A549 (cell line): ENCODE results near the gene STRADB. TPM values are rescaled to one million over a fixed set of nuclear protein-coding genes. Genes with fewer than 3 reads are reported as not detected.

Experiments
- ATAC-seq, 2 experiments: fragments of 200-7000 bp in 1 of 2; fragments of >200 bp in 1 of 2; cut with Nextera tagmentation in 1 of 2; cut with Tn5 transposase in 1 of 2; 3 replicates each; pipeline versions ENCODE4 v1.8.0 to v1.9.1; 2018 to 2020; ENCODE audit warnings: mild to moderate bottlenecking in 1 of 2, moderate library complexity in 1 of 2
- CTCF ChIA-PET: fragments of 300-600 bp; sonication (Branson Sonifier 250); formaldehyde crosslinking; extraction: SDS; loops from one replicate; lab custom pipeline; 2021; ENCODE audit warnings: antibody characterized with exemption, inconsistent platforms; lab: Yijun Ruan, JAX
- POLR2A ChIA-PET: fragments of 350-600 bp; formaldehyde crosslinking; extraction: SDS; loops from one replicate; lab custom pipeline; 2021; ENCODE audit warnings: antibody characterized with exemption, inconsistent platforms; lab: Yijun Ruan, JAX
- DNase-seq, 2 experiments: peaks; one replicate each; pipeline versions ENCODE4 v3.0.0 to v3.0.0-alpha.2; 2011 to 2016; ENCODE audit warnings: low read depth in 1 of 2, low spot score in 1 of 2
- FAIRE-seq: peaks from 2 replicates; lab custom pipeline; 2011; peaks lifted over from hg19 to GRCh38; lab: Jason Lieb, UNC
- H3K27ac ChIP-seq, 2 experiments: fragments of >200 bp; sonication (Bioruptor Twin); formaldehyde crosslinking; 3 replicates each; pipeline ENCODE4 v1.5.1; 2016 to 2017
- H3K4me1 ChIP-seq: fragments of >200 bp; sonication (Bioruptor Twin); formaldehyde crosslinking; 3 replicates; pipeline ENCODE4 v1.6.1; 2016
- H3K4me2 ChIP-seq: fragments of >200 bp; sonication (Bioruptor Twin); formaldehyde crosslinking; 3 replicates; pipeline ENCODE4 v1.6.1; 2016
- H3K4me3 ChIP-seq: fragments of >200 bp; sonication (Bioruptor Twin); formaldehyde crosslinking; 3 replicates; pipeline ENCODE4 v1.5.1; 2016
- H3K9me3 ChIP-seq: fragments of >200 bp; sonication (Bioruptor Twin); formaldehyde crosslinking; 3 replicates; pipeline ENCODE4 v1.6.1; 2016
- ATOH8 ChIP-seq: fragments of 250-450 bp; sonication (Bioruptor Pico); IDR thresholded peaks from 2 replicates; pipeline ENCODE4 v1.5.0; 2020; ENCODE audit warnings: low read depth, mild to moderate bottlenecking, moderate library complexity
- BHLHE40 ChIP-seq: IDR thresholded peaks from 2 replicates; pipeline ENCODE4 v1.6.1; 2012; ENCODE audit warnings: low read depth, low read length, inconsistent platforms
- CBX2 ChIP-seq: fragments of 200-600 bp; sonication (generic); IDR thresholded peaks from 2 replicates; pipeline ENCODE4 v1.6.1; 2016; ENCODE audit warnings: low read depth, mild to moderate bottlenecking, borderline replicate concordance
- CBX8 ChIP-seq: fragments of 200-600 bp; sonication (generic); IDR thresholded peaks from 2 replicates; pipeline ENCODE4 v1.6.1; 2016
- CEBPB ChIP-seq, 2 experiments: fragments of >200 bp in 1 of 2; sonication (Bioruptor Twin) in 1 of 2; formaldehyde crosslinking in 1 of 2; IDR thresholded peaks; 2 replicates each; pipeline ENCODE4 v1.6.1; 2012 to 2016
- CHD2 ChIP-seq: fragments of 150-350 bp; IDR thresholded peaks from 2 replicates; pipeline ENCODE4 v1.6.1; 2014; ENCODE audit warnings: low read length; ENCODE audit not compliant: partially characterized antibody
- CHD4 ChIP-seq: fragments of 200-600 bp; sonication (generic); IDR thresholded peaks from 2 replicates; pipeline ENCODE4 v1.6.1; 2016; ENCODE audit warnings: antibody characterized with exemption, mild to moderate bottlenecking, borderline replicate concordance
- E2F6 ChIP-seq: IDR thresholded peaks from 2 replicates; pipeline ENCODE4 v1.6.1; 2012; ENCODE audit warnings: low read depth, borderline replicate concordance
- EHF ChIP-seq: fragments of 250-450 bp; sonication (Bioruptor Pico); IDR thresholded peaks from 2 replicates; pipeline ENCODE4 v1.5.0; 2020; ENCODE audit warnings: mild to moderate bottlenecking
- EHMT2 ChIP-seq: fragments of 200-600 bp; sonication (generic); IDR thresholded peaks from 2 replicates; pipeline ENCODE4 v1.6.1; 2016; ENCODE audit warnings: antibody characterized with exemption, low read depth, mild to moderate bottlenecking, moderate library complexity
- ELK1 ChIP-seq: fragments of 150-350 bp; IDR thresholded peaks from 2 replicates; pipeline ENCODE4 v1.6.1; 2014; ENCODE audit warnings: low read depth, mild to moderate bottlenecking, low read length
- EP300 ChIP-seq, 2 experiments: fragments of >200 bp; sonication (Bioruptor Twin); formaldehyde crosslinking; IDR thresholded peaks; 2 replicates in 1 of 2; 3 replicates in 1 of 2; pipeline ENCODE4 v1.6.1; 2016 to 2017
- ESRRA ChIP-seq: fragments of 150-350 bp; IDR thresholded peaks from 2 replicates; pipeline ENCODE4 v1.6.1; 2014; ENCODE audit warnings: mild to moderate bottlenecking, low read length, borderline replicate concordance
- FOXS1 ChIP-seq: fragments of 250-450 bp; sonication (Bioruptor Pico); IDR thresholded peaks from 2 replicates; pipeline ENCODE4 v1.5.0; 2020; ENCODE audit warnings: mild to moderate bottlenecking, moderate library complexity
- GATA3 ChIP-seq: IDR thresholded peaks from 2 replicates; pipeline ENCODE4 v1.6.1; 2012; ENCODE audit warnings: borderline replicate concordance
- HOXB13 ChIP-seq: fragments of 250-450 bp; sonication (Bioruptor Pico); IDR thresholded peaks from 2 replicates; pipeline ENCODE4 v1.5.0; 2020; ENCODE audit warnings: low read depth, mild to moderate bottlenecking, moderate library complexity
- JUN ChIP-seq, 2 experiments: fragments of >200 bp; sonication (Bioruptor Twin); formaldehyde crosslinking; IDR thresholded peaks; 2 replicates in 1 of 2; 3 replicates in 1 of 2; pipeline ENCODE4 v1.6.1; 2016 to 2017
- JUNB ChIP-seq: fragments of >200 bp; sonication (Bioruptor Twin); formaldehyde crosslinking; IDR thresholded peaks from 2 replicates; pipeline ENCODE4 v1.6.1; 2016
- PBX3 ChIP-seq: IDR thresholded peaks from 2 replicates; pipeline ENCODE4 v1.6.1; 2012
- RCOR1 ChIP-seq: fragments of 150-350 bp; IDR thresholded peaks from 2 replicates; pipeline ENCODE4 v1.6.1; 2014; ENCODE audit warnings: antibody characterized with exemption, low read length, low read depth
- SMC3 ChIP-seq: fragments of >200 bp; sonication (Bioruptor Twin); formaldehyde crosslinking; IDR thresholded peaks from 3 replicates; pipeline ENCODE4 v1.6.1; 2018; ENCODE audit warnings: inconsistent platforms
- TFCP2L1 ChIP-seq: fragments of 250-450 bp; sonication (Bioruptor Pico); IDR thresholded peaks from 2 replicates; pipeline ENCODE4 v1.5.0; 2021; ENCODE audit warnings: mild to moderate bottlenecking
- TP53 ChIP-seq: fragments of 250-450 bp; sonication (Bioruptor Pico); IDR thresholded peaks from 2 replicates; pipeline ENCODE4 v1.5.0; 2021; ENCODE audit warnings: mild to moderate bottlenecking, moderate library complexity
- ZFP36 ChIP-seq: fragments of 450-650 bp; IDR thresholded peaks from 2 replicates; pipeline ENCODE4 v1.6.1; 2014; ENCODE audit warnings: borderline replicate concordance; ENCODE audit not compliant: partially characterized antibody
- WGBS: methylation state at CpG from one replicate; pipeline ENCODE4 v1.1.6; 2017; ENCODE audit errors: missing lambda C conversion rate; 5-methylcytosine and 5-hydroxymethylcytosine counted together
- polyA plus RNA-seq, 4 experiments: library from polyadenylated mRNA; depleted of rRNA in 3 of 4; stranded (reverse); fragments of >200 nt; fragmentation: RNase III in 1 of 4; extraction: RNeasy Plus Mini Kit Qiagen cat#74134 plus additional on column Dnase treatment in 1 of 4; gene quantifications; 2 replicates in 3 of 4; 3 replicates in 1 of 4; pipeline ENCODE4 v1.2.3, GENCODE V29; 2011 to 2017

The STRADB gene
- polyA plus RNA-seq, 2 of the 4 experiments (the other 2 are of a cell fraction), result 24.0 to 29.0 TPM

GRCh38 chr2:201447086-201447485 lies 4.5 kb upstream of the STRADB start:
- no peak overlapping the region for H3K27ac ChIP-seq
- ATAC-seq, result no peak
- DNase-seq, result no peak
- no peak overlapping the region for H3K4me3 ChIP-seq
- H3K4me2 ChIP-seq, result no peak overlapping the region
- TF ChIP-seq ZFP36 (no peak), RCOR1 (no peak), CEBPB (IDR thresholded peaks at IDR 0.05) (no peak), CHD4 (no peak), CBX2 (no peak), HOXB13 (CRISPR knock-in tag) (no peak), JUN (IDR thresholded peaks at IDR 0.05) (no peak), FOXS1 (CRISPR knock-in tag) (no peak), JUNB (no peak), E2F6 (no peak), CHD2 (no peak), ELK1 (no peak), PBX3 (no peak), ESRRA (no peak), TFCP2L1 (CRISPR knock-in tag) (no peak), BHLHE40 (no peak), CBX8 (no peak), GATA3 (no peak), EP300 (IDR thresholded peaks at IDR 0.05) (no peak), SMC3 (no peak)
- H3K4me1 ChIP-seq, result peaks cover 12% of the 10 kb centered on the region; the same call in 1 of the 3 replicates
- H3K9me3 ChIP-seq, result no peaks in the 10 kb centered on the region
- FAIRE-seq, result no peak
- CTCF ChIA-PET, result interaction anchor here (1.1 to 1.3 kb wide), 2 partner anchors 12 to 829 kb away, joined by 3 to 4 read pairs; no protein-coding TSS in a partner anchor
- POLR2A ChIA-PET, result no interaction called here
- 90% methylated on average over 1 of the region's 1 CpG for WGBS

GRCh38 chr2:201448061-201448460 lies 3.5 kb upstream of the STRADB start:
- no peak overlapping the region for H3K27ac ChIP-seq
- 0 out of 3 replicates have a peak overlapping the region, but pooled peaks have one; percentile 0 for H3K4me2 ChIP-seq
- FAIRE-seq, result no peak
- H3K4me3 ChIP-seq, result no peak overlapping the region
- no peaks in the 10 kb centered on the region for H3K9me3 ChIP-seq
- ChIA-PET POLR2A (no interaction called here), CTCF (no interaction called here)
- ATAC-seq, result no peak
- no peak for DNase-seq
- TF ChIP-seq ZFP36 (no peak), EHF (CRISPR knock-in tag) (no peak), JUNB (no peak), GATA3 (no peak), ATOH8 (CRISPR knock-in tag) (no peak), EHMT2 (no peak), CHD4 (no peak), TP53 (CRISPR knock-in tag) (no peak)
- peaks cover 17% of the 10 kb centered on the region; the same call in 1 of the 3 replicates for H3K4me1 ChIP-seq
- 93% methylated on average over 1 of the region's 1 CpG for WGBS
